Natural killer cell treated with Interleukin-12 subunit alpha and Interleukin-12 subunit beta and Interleukin-15 and Interleukin-18, amount 100 ng/mL, for 72 hours (primary cell): Measurements from ENCODE around the gene APBA1. TPM values are rescaled to one million over a fixed set of nuclear protein-coding genes. Genes with fewer than 3 reads are reported as not detected.
A peak's percentile ranks its signal among the peaks of the same experiment; 100 is the strongest.

ENCODE experiments used
- ATAC-seq, 2 donors: fragments of 150-1000 bp; cut with Tn5 transposase in 1 of 2; sonication (Bioruptor Pico), chemical (Tn5 transposase) in 1 of 2; 2 replicates each; pipeline ENCODE4 v1.10.0; 2021
- DNase-seq: peaks from one replicate; pipeline ENCODE4 v3.0.0; 2022; ENCODE audit warnings: low spot score
- H3K27ac Mint-ChIP-seq, 2 donors: 1 replicate in 1 of 2; 2 replicates in 1 of 2; pipeline ENCODE4 v1.8.0; 2022; ENCODE audit warnings: mixed read lengths in 2 of 2, mild to moderate bottlenecking in 1 of 2, moderate library complexity in 1 of 2
- H3K27me3 Mint-ChIP-seq, 2 donors: 1 replicate in 1 of 2; 2 replicates in 1 of 2; pipeline ENCODE4 v1.8.0; 2022; ENCODE audit warnings: mixed read lengths in 2 of 2
- H3K36me3 Mint-ChIP-seq: one replicate; pipeline ENCODE4 v1.8.0; 2022; ENCODE audit warnings: mixed read lengths
- H3K4me1 Mint-ChIP-seq, 2 donors: 1 replicate in 1 of 2; 2 replicates in 1 of 2; pipeline ENCODE4 v1.8.0; 2022; ENCODE audit warnings: low read depth in 2 of 2, mixed read lengths in 2 of 2, mild to moderate bottlenecking in 1 of 2
- H3K4me3 Mint-ChIP-seq: one replicate; pipeline ENCODE4 v1.8.0; 2022; ENCODE audit warnings: mixed read lengths
- H3K9me3 Mint-ChIP-seq: 2 replicates; pipeline ENCODE4 v1.8.0; 2022; ENCODE audit warnings: mixed read lengths
- total RNA-seq, 2 donors: library from RNA; stranded (reverse); gene quantifications; one replicate each; pipeline ENCODE4 v1.2.3, GENCODE V29; 2022

The APBA1 gene
- total RNA-seq, 2 donors from 2014 or later: 0.57 to 1.3 TPM

DNA sequence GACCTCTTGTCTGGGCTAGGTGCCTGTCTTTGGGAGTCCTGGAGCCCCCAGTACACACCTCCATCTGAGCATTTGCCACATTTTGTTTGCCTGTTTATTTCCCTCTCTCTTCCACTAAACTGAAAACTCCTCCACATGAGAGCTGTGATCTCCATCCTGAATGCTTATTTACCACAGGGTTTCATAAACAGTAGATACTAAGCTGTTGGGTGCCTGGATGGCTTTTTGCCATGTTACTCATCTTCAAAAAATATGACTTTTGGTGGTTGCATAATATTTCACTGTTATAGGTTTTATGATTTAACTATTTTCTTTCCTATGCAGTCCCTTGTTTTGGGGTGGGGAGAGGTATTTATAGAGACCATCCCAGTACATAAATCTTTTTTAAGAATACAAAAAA is 99.6 kb downstream of the APBA1 start:
- H3K27ac Mint-ChIP-seq: no peak overlapping the region

GRCh38 chr9:69571032-69571431 is 101.1 kb downstream of the APBA1 start:
- ATAC-seq (no peak), DNase-seq (no peak)
- peaks cover 8 to 14% of the 10 kb centered on the region in 2 donors for H3K27me3 Mint-ChIP-seq
- H3K4me3 Mint-ChIP-seq: no peak overlapping the region
- no peaks in the 10 kb centered on the region for H3K36me3 Mint-ChIP-seq
- no peaks in the 10 kb centered on the region for H3K9me3 Mint-ChIP-seq
- no peak overlapping the region for H3K27ac Mint-ChIP-seq
- H3K4me1 Mint-ChIP-seq: no peaks in the 10 kb centered on the region

More for the DNA sequence above, 99.6 kb downstream of the APBA1 start:
- Mint-ChIP-seq H3K27me3 (peaks cover 7 to 9% of the 10 kb centered on the region in 2 donors), H3K4me1 (no peaks in the 10 kb centered on the region), H3K9me3 (no peaks in the 10 kb centered on the region), H3K36me3 (no peaks in the 10 kb centered on the region), H3K4me3 (no peak overlapping the region)
- no peak for DNase-seq
- ATAC-seq: no peak

DNA sequence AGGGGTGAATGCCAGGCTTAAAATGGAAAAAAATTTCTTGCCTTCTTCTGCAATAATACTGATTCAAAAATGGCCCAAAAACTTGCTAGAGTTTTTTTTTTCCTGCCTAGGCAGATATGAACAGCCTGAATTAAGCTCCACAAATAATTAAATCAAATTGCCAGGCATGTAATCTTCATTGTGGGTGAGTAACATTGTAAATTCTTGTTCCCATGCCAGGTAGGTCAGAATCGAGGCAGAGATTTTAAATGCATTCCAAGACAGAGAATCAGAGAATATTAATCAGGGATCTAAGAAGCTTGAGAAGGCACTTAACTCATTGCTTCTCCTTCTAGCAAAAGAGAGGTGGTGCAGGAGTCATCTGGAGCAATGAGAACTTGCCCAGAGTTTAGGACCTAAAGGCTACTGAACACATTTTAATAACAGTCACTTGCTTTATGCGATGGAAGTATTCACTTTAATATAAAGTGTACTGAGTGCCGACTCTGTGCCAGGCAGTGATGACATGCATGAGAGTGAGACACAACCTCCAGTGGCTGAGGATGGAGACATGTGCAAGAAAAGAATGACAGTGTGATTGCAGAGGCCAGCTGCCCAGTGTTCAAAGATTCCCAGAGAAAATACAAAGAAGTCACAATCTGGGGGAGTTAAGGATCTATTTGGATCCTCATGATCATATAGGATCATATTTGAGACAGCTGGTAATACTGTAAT is 102.3 kb downstream of the APBA1 start:
- H3K27ac Mint-ChIP-seq: no peak overlapping the region
- ATAC-seq: no peak
- no peaks in the 10 kb centered on the region for H3K36me3 Mint-ChIP-seq
- H3K4me3 Mint-ChIP-seq: no peak overlapping the region
- H3K4me1 Mint-ChIP-seq: no peaks in the 10 kb centered on the region
- no peaks in the 10 kb centered on the region for H3K9me3 Mint-ChIP-seq
- H3K27me3 Mint-ChIP-seq: peaks cover 8 to 23% of the 10 kb centered on the region in 2 donors
- DNase-seq: no peak

DNA sequence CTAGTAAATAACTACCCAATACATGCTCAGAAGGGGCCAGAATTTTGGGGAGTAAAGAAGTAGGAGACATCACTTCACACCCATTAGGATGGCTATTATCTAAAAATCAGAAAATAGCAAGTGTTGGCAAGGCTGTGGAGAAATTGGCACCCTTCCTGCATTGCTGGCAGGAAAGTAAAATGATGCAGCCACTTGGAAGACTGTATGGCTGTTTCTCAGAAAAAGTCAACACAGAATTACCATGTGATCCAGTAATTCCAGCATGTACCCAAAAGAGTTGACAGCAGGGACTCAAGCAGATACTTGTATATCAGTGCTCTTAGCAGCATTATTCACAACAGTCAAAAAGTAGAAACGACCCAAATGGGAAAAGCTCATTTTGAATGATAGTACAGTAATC is 107.6 kb downstream of the APBA1 start:
- Mint-ChIP-seq H3K9me3 (no peaks in the 10 kb centered on the region), H3K27ac (no peak overlapping the region), H3K27me3 (peaks cover 2 to 15% of the 10 kb centered on the region in 2 donors), H3K4me3 (no peak overlapping the region), H3K36me3 (no peaks in the 10 kb centered on the region), H3K4me1 (no peaks in the 10 kb centered on the region)
- DNase-seq: no peak
- ATAC-seq: no peak

- Mint-ChIP-seq H3K9me3 (no peaks in the 10 kb centered on the region), H3K27me3 (peaks cover 4 to 20% of the 10 kb centered on the region in 2 donors), H3K27ac (no peak overlapping the region), H3K4me3 (no peak overlapping the region), H3K36me3 (no peaks in the 10 kb centered on the region), H3K4me1 (no peaks in the 10 kb centered on the region)
- DNase-seq (no peak), ATAC-seq (no peak)
Observed at GRCh38 chr9:69559126-69559525, 113.0 kb downstream of the APBA1 start.

- DNase-seq: no peak
- H3K27ac Mint-ChIP-seq: no peak overlapping the region
- H3K4me3 Mint-ChIP-seq: no peak overlapping the region
- H3K36me3 Mint-ChIP-seq: no peaks in the 10 kb centered on the region
- H3K4me1 Mint-ChIP-seq: no peaks in the 10 kb centered on the region
- H3K9me3 Mint-ChIP-seq: no peaks in the 10 kb centered on the region
- peaks cover 11 to 27% of the 10 kb centered on the region in 2 donors for H3K27me3 Mint-ChIP-seq
- ATAC-seq: no peak
Observed at GRCh38 chr9:69556707-69557106, 115.5 kb downstream of the APBA1 start.

- Mint-ChIP-seq H3K4me3 (no peak overlapping the region), H3K36me3 (no peaks in the 10 kb centered on the region), H3K4me1 (no peaks in the 10 kb centered on the region), H3K27me3 (peaks cover 12 to 27% of the 10 kb centered on the region in 2 donors), H3K27ac (no peak overlapping the region), H3K9me3 (no peaks in the 10 kb centered on the region)
- ATAC-seq: no peak
- DNase-seq: no peak
Observed at GRCh38 chr9:69555802-69556201, 116.4 kb downstream of the APBA1 start.

GRCh38 chr9:69554945-69555344 is 117.2 kb downstream of the APBA1 start:
- Mint-ChIP-seq H3K27ac (no peak overlapping the region), H3K9me3 (no peaks in the 10 kb centered on the region), H3K4me1 (no peaks in the 10 kb centered on the region), H3K27me3 (peaks cover 12 to 34% of the 10 kb centered on the region in 2 donors), H3K36me3 (no peaks in the 10 kb centered on the region), H3K4me3 (no peak overlapping the region)
- no peak for DNase-seq
- no peak for ATAC-seq

GRCh38 chr9:69549310-69550202 is 122.6 kb downstream of the APBA1 start:
- no peaks in the 10 kb centered on the region for H3K9me3 Mint-ChIP-seq
- H3K4me1 Mint-ChIP-seq: peaks cover 0 to 4% of the 10 kb centered on the region in 2 donors
- H3K36me3 Mint-ChIP-seq: no peaks in the 10 kb centered on the region
- H3K27ac Mint-ChIP-seq: no peak overlapping the region
- no peak overlapping the region for H3K4me3 Mint-ChIP-seq
- DNase-seq: no peak
- peak; percentile 44 to 65 for ATAC-seq
- peaks cover 14 to 26% of the 10 kb centered on the region in 2 donors for H3K27me3 Mint-ChIP-seq

- ATAC-seq (no peak), DNase-seq (no peak)
- H3K36me3 Mint-ChIP-seq: no peaks in the 10 kb centered on the region
- peaks cover 0 to 4% of the 10 kb centered on the region in 2 donors for H3K4me1 Mint-ChIP-seq
- H3K4me3 Mint-ChIP-seq: no peak overlapping the region
- peaks cover 14 to 26% of the 10 kb centered on the region in 2 donors for H3K27me3 Mint-ChIP-seq
- no peaks in the 10 kb centered on the region for H3K9me3 Mint-ChIP-seq
- H3K27ac Mint-ChIP-seq: no peak overlapping the region
Observed at GRCh38 chr9:69548681-69549080, 123.5 kb downstream of the APBA1 start.

DNA sequence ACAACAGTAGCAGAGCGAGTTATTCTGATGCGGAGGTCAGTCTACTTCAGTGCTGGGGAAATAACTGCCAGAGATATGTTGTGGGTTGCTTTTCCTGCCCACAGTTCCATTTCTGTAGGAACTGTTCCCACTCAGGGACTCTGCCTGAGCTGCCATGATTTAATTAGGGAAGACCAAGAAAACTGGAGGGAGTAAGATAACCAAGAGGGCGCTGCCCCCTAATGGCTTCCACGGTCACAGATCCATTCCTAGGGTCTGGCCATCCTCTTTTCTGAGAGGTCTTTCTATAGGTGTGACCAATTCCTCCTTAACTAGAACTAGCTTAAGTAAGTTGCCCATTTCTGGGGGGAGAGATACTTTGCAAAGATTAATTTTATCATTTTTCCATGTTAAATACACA is 125.9 kb downstream of the APBA1 start:
- Mint-ChIP-seq H3K9me3 (no peaks in the 10 kb centered on the region), H3K4me3 (no peak overlapping the region), H3K27ac (no peak overlapping the region), H3K4me1 (peaks cover 0 to 4% of the 10 kb centered on the region in 2 donors), H3K36me3 (no peaks in the 10 kb centered on the region), H3K27me3 (peaks cover 9 to 19% of the 10 kb centered on the region in 2 donors)
- no peak for DNase-seq
- ATAC-seq: no peak

GRCh38 chr9:69542942-69543704 is 129.0 kb downstream of the APBA1 start:
- H3K27me3 Mint-ChIP-seq: peaks cover 5 to 18% of the 10 kb centered on the region in 2 donors
- ATAC-seq (no peak), DNase-seq (no peak)
- H3K4me3 Mint-ChIP-seq: no peak overlapping the region
- H3K36me3 Mint-ChIP-seq: no peaks in the 10 kb centered on the region
- H3K4me1 Mint-ChIP-seq: no peaks in the 10 kb centered on the region
- no peak overlapping the region for H3K27ac Mint-ChIP-seq
- H3K9me3 Mint-ChIP-seq: no peaks in the 10 kb centered on the region

DNA sequence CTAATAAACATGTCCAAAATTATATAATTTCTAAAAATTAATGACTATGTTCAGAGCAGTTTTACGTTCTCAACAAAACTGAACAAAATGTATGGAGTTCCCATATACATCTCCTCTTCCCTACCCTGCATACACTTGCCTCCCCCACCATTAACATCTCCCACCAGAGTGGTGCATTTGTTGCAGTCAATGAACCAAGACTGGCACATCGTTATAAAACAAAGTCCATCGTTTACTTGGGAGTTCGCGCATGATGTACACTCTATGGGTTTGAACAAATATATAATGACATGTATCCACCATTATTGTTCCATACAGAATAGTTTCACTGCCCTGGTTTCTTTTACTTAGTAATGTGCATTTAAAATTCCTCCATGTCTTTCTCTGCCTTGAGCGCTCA is 130.1 kb downstream of the APBA1 start:
- ATAC-seq: no peak
- Mint-ChIP-seq H3K27me3 (peaks cover 7 to 20% of the 10 kb centered on the region in 2 donors), H3K4me1 (no peaks in the 10 kb centered on the region), H3K9me3 (no peaks in the 10 kb centered on the region), H3K36me3 (no peaks in the 10 kb centered on the region), H3K4me3 (no peak overlapping the region), H3K27ac (no peak overlapping the region)
- DNase-seq: no peak
